Calu3 (cell line): ENCODE results near the gene TDRD12. TPM values are rescaled to one million over a fixed set of nuclear protein-coding genes. Genes with fewer than 3 reads are reported as not detected.

Experiments
- BruUV-seq: library from RNA; stranded (reverse); fragments of 400-500 nt; replicated peaks from 2 replicates; lab custom pipeline; 2021; lab: Mats Ljungman, UMichigan
- CTCF ChIA-PET: fragments of 300-600 bp; sonication (Branson Sonifier 250); formaldehyde crosslinking; loops from one replicate; lab custom pipeline; 2022; ENCODE audit warnings: antibody characterized with exemption; lab: Charles Lee
- DNase-seq: peaks from one replicate; pipeline ENCODE4 v3.0.0; 2022
- H3K27ac Mint-ChIP-seq: one replicate; pipeline ENCODE4 v1.8.0; 2022; ENCODE audit warnings: mixed read lengths; ENCODE audit not compliant: unreplicated experiment
- H3K27me3 Mint-ChIP-seq: one replicate; pipeline ENCODE4 v1.8.0; 2022; ENCODE audit warnings: mixed read lengths; ENCODE audit not compliant: unreplicated experiment
- H3K36me3 Mint-ChIP-seq: one replicate; pipeline ENCODE4 v1.8.0; 2022; ENCODE audit warnings: mild to moderate bottlenecking, moderate library complexity, mixed read lengths; ENCODE audit not compliant: insufficient read depth, unreplicated experiment
- H3K4me1 Mint-ChIP-seq: one replicate; pipeline ENCODE4 v1.8.0; 2022; ENCODE audit warnings: mild to moderate bottlenecking, low read depth, mixed read lengths; ENCODE audit not compliant: unreplicated experiment
- H3K4me3 Mint-ChIP-seq: one replicate; pipeline ENCODE4 v1.8.0; 2022; ENCODE audit warnings: mild to moderate bottlenecking, low read depth, moderate library complexity, mixed read lengths; ENCODE audit not compliant: unreplicated experiment
- H3K9me3 Mint-ChIP-seq: one replicate; pipeline ENCODE4 v1.8.0; 2022; ENCODE audit warnings: low read depth, mixed read lengths; ENCODE audit not compliant: unreplicated experiment
- CTCF ChIP-seq: fragments of 200-600 bp; IDR thresholded peaks from one replicate; pipeline ENCODE4 v1.8.0; 2022; ENCODE audit warnings: antibody characterized with exemption; ENCODE audit not compliant: unreplicated experiment
- intact Hi-C: fragments of 100-400 bp; cut with micrococcal nuclease; formaldehyde crosslinking; loops from one replicate; pipeline ENCODE4 v1.10.0; 2022; ENCODE audit not compliant: unreplicated experiment
- total RNA-seq: library from RNA; stranded (reverse); gene quantifications from 2 replicates; pipeline ENCODE4 v1.2.3, GENCODE V29; 2022

TDRD12 gene
- total RNA-seq, 1 experiment from 2014 or later, result 0.33 TPM

DNA sequence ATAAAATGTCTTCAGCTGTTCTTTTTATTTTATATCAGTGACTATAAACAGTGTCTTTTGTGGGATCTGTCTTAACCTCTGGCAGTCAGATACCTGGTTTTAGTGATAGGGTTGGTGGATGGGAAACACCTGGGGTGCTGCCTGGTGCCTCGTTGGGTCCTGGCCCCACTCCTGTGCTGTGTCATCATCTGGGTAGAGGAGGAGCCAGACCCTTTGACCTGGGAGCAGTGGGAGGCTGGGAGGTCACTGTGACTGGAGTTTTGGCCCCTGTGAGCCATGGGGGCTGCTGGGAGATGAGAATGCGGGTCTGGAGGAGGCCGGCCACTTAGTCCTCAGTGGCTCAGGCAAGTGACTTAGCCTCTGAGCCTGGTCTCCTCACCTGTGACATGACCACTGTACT, 29.4 kb downstream of the TDRD12 start:
- no peaks in the 10 kb centered on the region for H3K4me1 Mint-ChIP-seq
- CTCF ChIA-PET, result interaction anchor here (0.6 to 1.1 kb wide), 3 partner anchors 41 to 149 kb away, joined by 4 to 5 read pairs (median 5); partner anchors contain the start of gene NUDT19
- H3K27ac Mint-ChIP-seq, result no peak overlapping the region
- no peaks in the 10 kb centered on the region for H3K36me3 Mint-ChIP-seq
- no peak overlapping the region for H3K4me3 Mint-ChIP-seq
- no TSS peak for BruUV-seq
- peaks cover 28% of the 10 kb centered on the region for H3K27me3 Mint-ChIP-seq
- no peak for DNase-seq
- intact Hi-C loops, result no loop called here
- TF ChIP-seq CTCF, result no peak
- H3K9me3 Mint-ChIP-seq, result no peaks in the 10 kb centered on the region

GRCh38 chr19:32749361-32749760, 29.8 kb downstream of the TDRD12 start:
- Mint-ChIP-seq H3K27me3 (peaks cover 29% of the 10 kb centered on the region), H3K4me1 (no peaks in the 10 kb centered on the region), H3K36me3 (no peaks in the 10 kb centered on the region), H3K27ac (no peak overlapping the region), H3K9me3 (no peaks in the 10 kb centered on the region), H3K4me3 (no peak overlapping the region)
- intact Hi-C loops, result no loop called here
- no TSS peak for BruUV-seq
- CTCF ChIA-PET, result interaction anchor here (0.6 kb wide), 1 partner anchor 41 kb away, joined by 5 read pairs; no protein-coding TSS in a partner anchor
- no peak for DNase-seq
- no peak for TF ChIP-seq CTCF

GRCh38 chr19:32750441-32751055, 31.0 kb downstream of the TDRD12 start:
- intact Hi-C loops, result no loop called here
- no peaks in the 10 kb centered on the region for H3K4me1 Mint-ChIP-seq
- no peaks in the 10 kb centered on the region for H3K36me3 Mint-ChIP-seq
- peaks cover 41% of the 10 kb centered on the region for H3K27me3 Mint-ChIP-seq
- no TSS peak for BruUV-seq
- TF ChIP-seq CTCF, result no peak
- no peaks in the 10 kb centered on the region for H3K9me3 Mint-ChIP-seq
- no peak overlapping the region for H3K4me3 Mint-ChIP-seq
- DNase-seq, result no peak
- no peak overlapping the region for H3K27ac Mint-ChIP-seq
- CTCF ChIA-PET, result no interaction called here

GRCh38 chr19:32751066-32751465, 31.5 kb downstream of the TDRD12 start:
- Mint-ChIP-seq H3K36me3 (no peaks in the 10 kb centered on the region), H3K4me1 (no peaks in the 10 kb centered on the region), H3K9me3 (no peaks in the 10 kb centered on the region), H3K27me3 (peaks cover 42% of the 10 kb centered on the region), H3K4me3 (no peak overlapping the region), H3K27ac (no peak overlapping the region)
- CTCF ChIA-PET, result no interaction called here
- intact Hi-C loops, result no loop called here
- TF ChIP-seq CTCF, result no peak
- DNase-seq, result no peak
- BruUV-seq, result no TSS peak
